ENCODE measurements around the gene LIMA1. TPM values are rescaled to one million over a fixed set of nuclear protein-coding genes. Genes with fewer than 3 reads are reported as not detected.

LIMA1 gene
- total RNA-seq, 6 experiments from 2014 or later: 7.3 to 21.9 (median 13.1) TPM

GRCh38 chr12:50271724-50272247 lies 11.5 kb downstream of the LIMA1 start:
- 23% methylated on average over 2 of the region's 2 CpGs for WGBS (ENCODE audit: insufficient coverage, low coverage, low lambda C conversion rate, missing lambda C conversion rate)
- Histone ChIP-seq H3K27ac (peak overlapping the region; percentile 56 to 78 (median 74)), H3K4me1 (peaks cover 0 to 17% (median 3%) of the 10 kb centered on the region in 4 donors), H3K36me3 (no peaks in the 10 kb centered on the region), H3K4me3 (peak overlapping the region in 2 of 3 donors; percentile 1 to 12), H3K27me3 (no peaks in the 10 kb centered on the region), H3K9me3 (no peaks in the 10 kb centered on the region)
- TF ChIP-seq CTCF (IDR thresholded peaks at IDR 0.05) (no peak), POLR2A (IDR thresholded peaks at IDR 0.05) (no peak)
- peak; percentile 67 to 86 (median 76) for ATAC-seq
- no peak for DNase-seq
- intact Hi-C loops (cut with DNase I): no loop called here

GRCh38 chr12:50268482-50268881 lies 14.8 kb downstream of the LIMA1 start:
- Histone ChIP-seq H3K4me3 (no peak overlapping the region), H3K27me3 (no peaks in the 10 kb centered on the region), H3K36me3 (no peaks in the 10 kb centered on the region), H3K4me1 (peaks cover 0 to 17% (median 3%) of the 10 kb centered on the region in 4 donors), H3K27ac (no peak overlapping the region), H3K9me3 (no peaks in the 10 kb centered on the region)
- no peak for TF ChIP-seq POLR2A (IDR thresholded peaks at IDR 0.05)
- no peak for TF ChIP-seq CTCF (IDR thresholded peaks at IDR 0.05)
- 96% methylated on average over 2 of the region's 2 CpGs for WGBS (ENCODE audit: insufficient coverage, low coverage, low lambda C conversion rate, missing lambda C conversion rate)
- DNase-seq (no peak), ATAC-seq (no peak)
- intact Hi-C loops (cut with DNase I): no loop called here

- TF ChIP-seq POLR2A (IDR thresholded peaks at IDR 0.05) (no peak), CTCF (IDR thresholded peaks at IDR 0.05) (no peak)
- no peaks in the 10 kb centered on the region for H3K36me3 ChIP-seq
- WGBS (ENCODE audit: insufficient coverage, low coverage, low lambda C conversion rate, missing lambda C conversion rate): 78% methylated on average over 1 of the region's 1 CpG
Observed at GRCh38 chr12:50265770-50266524, 17.4 kb downstream of the LIMA1 start.

GRCh38 chr12:50263832-50264231 lies 19.5 kb downstream of the LIMA1 start:
- no peaks in the 10 kb centered on the region for H3K27me3 ChIP-seq
- no peaks in the 10 kb centered on the region for H3K9me3 ChIP-seq
- ATAC-seq: no peak
- no peak overlapping the region for H3K27ac ChIP-seq
- no peaks in the 10 kb centered on the region for H3K36me3 ChIP-seq
- H3K4me3 ChIP-seq: no peak overlapping the region
- DNase-seq: no peak
- peaks cover 0 to 10% (median 0%) of the 10 kb centered on the region in 4 donors for H3K4me1 ChIP-seq
- intact Hi-C loops (cut with DNase I): no loop called here
- TF ChIP-seq POLR2A (IDR thresholded peaks at IDR 0.05): no peak
- no peak for TF ChIP-seq CTCF (IDR thresholded peaks at IDR 0.05)
- 94% methylated on average over 2 of the region's 2 CpGs for WGBS (ENCODE audit: insufficient coverage, low coverage, low lambda C conversion rate, missing lambda C conversion rate)

More at GRCh38 chr12:50265770-50266524, 17.4 kb downstream of the LIMA1 start:
- Histone ChIP-seq H3K4me3 (no peak overlapping the region), H3K27me3 (no peaks in the 10 kb centered on the region), H3K27ac (no peak overlapping the region), H3K9me3 (no peaks in the 10 kb centered on the region), H3K4me1 (peaks cover 0 to 2% (median 0%) of the 10 kb centered on the region in 4 donors)
- intact Hi-C loops (cut with DNase I): no loop called here
- ATAC-seq (no peak), DNase-seq (no peak)
